Neuron (in vitro differentiated cells): ENCODE data around the gene PPIP5K2.

Experiments used
- H2AFZ ChIP-seq: one replicate; pipeline ENCODE4 v1.6.1; 2013; ENCODE audit warnings: low read depth, mild to moderate bottlenecking, inconsistent platforms, low read length, moderate library complexity
- H3K27me3 ChIP-seq: one replicate; pipeline ENCODE4 v1.6.1; 2013; ENCODE audit warnings: low read length; ENCODE audit not compliant: insufficient read depth
- H3K36me3 ChIP-seq: one replicate; pipeline ENCODE4 v1.6.1; 2013; ENCODE audit warnings: low read length; ENCODE audit not compliant: insufficient read depth
- H3K4me1 ChIP-seq: one replicate; pipeline ENCODE4 v1.6.1; 2013; ENCODE audit warnings: low read length; ENCODE audit not compliant: insufficient read depth
- H3K4me3 ChIP-seq: 2 replicates; pipeline ENCODE4 v1.5.1; 2013; ENCODE audit warnings: mild to moderate bottlenecking, low read length, moderate library complexity
- H3K9me3 ChIP-seq: one replicate; pipeline ENCODE4 v1.6.1; 2013; ENCODE audit warnings: low read length

Gene PPIP5K2

GRCh38 chr5:103244398-103244797, 124.3 kb downstream of the PPIP5K2 start:
- Histone ChIP-seq H3K9me3 (peaks cover 2% of the 10 kb centered on the region), H3K4me3 (no peak overlapping the region), H3K27me3 (no peaks in the 10 kb centered on the region), H3K4me1 (peaks cover 5% of the 10 kb centered on the region), H3K36me3 (no peaks in the 10 kb centered on the region), H2AFZ (peak overlapping the region; percentile 67)

GRCh38 chr5:103245761-103246160, 125.7 kb downstream of the PPIP5K2 start:
- Histone ChIP-seq H2AFZ (no peak overlapping the region), H3K9me3 (peaks cover 2% of the 10 kb centered on the region), H3K27me3 (no peaks in the 10 kb centered on the region)

GRCh38 chr5:103247118-103247517, 127.0 kb downstream of the PPIP5K2 start:
- Histone ChIP-seq H2AFZ (no peak overlapping the region), H3K27me3 (no peaks in the 10 kb centered on the region), H3K4me3 (no peak overlapping the region), H3K4me1 (peaks cover 5% of the 10 kb centered on the region), H3K9me3 (peaks cover 2% of the 10 kb centered on the region), H3K36me3 (no peaks in the 10 kb centered on the region)

More at GRCh38 chr5:103245761-103246160, 125.7 kb downstream of the PPIP5K2 start:
- Histone ChIP-seq H3K4me3 (no peak overlapping the region), H3K4me1 (peaks cover 5% of the 10 kb centered on the region), H3K36me3 (no peaks in the 10 kb centered on the region)

- Histone ChIP-seq H2AFZ (no peak overlapping the region), H3K9me3 (peaks cover 2% of the 10 kb centered on the region), H3K4me3 (no peak overlapping the region), H3K4me1 (no peaks in the 10 kb centered on the region), H3K36me3 (no peaks in the 10 kb centered on the region), H3K27me3 (no peaks in the 10 kb centered on the region)
Observed at GRCh38 chr5:103249068-103249467, 129.0 kb downstream of the PPIP5K2 start.

- Histone ChIP-seq H3K4me1 (peaks cover 7% of the 10 kb centered on the region), H3K9me3 (no peaks in the 10 kb centered on the region), H3K36me3 (no peaks in the 10 kb centered on the region), H3K27me3 (no peaks in the 10 kb centered on the region), H2AFZ (no peak overlapping the region), H3K4me3 (no peak overlapping the region)
Observed at GRCh38 chr5:103254921-103255320, 134.8 kb downstream of the PPIP5K2 start.

GRCh38 chr5:103255691-103256090, 135.6 kb downstream of the PPIP5K2 start:
- Histone ChIP-seq H3K27me3 (no peaks in the 10 kb centered on the region), H3K36me3 (no peaks in the 10 kb centered on the region), H3K9me3 (no peaks in the 10 kb centered on the region), H3K4me1 (peaks cover 8% of the 10 kb centered on the region), H3K4me3 (no peak overlapping the region), H2AFZ (no peak overlapping the region)

GRCh38 chr5:103256178-103256577, 136.1 kb downstream of the PPIP5K2 start:
- Histone ChIP-seq H3K4me1 (peaks cover 13% of the 10 kb centered on the region), H3K9me3 (no peaks in the 10 kb centered on the region), H3K36me3 (no peaks in the 10 kb centered on the region), H3K4me3 (no peak overlapping the region), H3K27me3 (no peaks in the 10 kb centered on the region), H2AFZ (no peak overlapping the region)

- Histone ChIP-seq H3K27me3 (no peaks in the 10 kb centered on the region), H3K4me3 (peak within 1 kb of the TSS; percentile 73), H3K9me3 (no peaks in the 10 kb centered on the region), H3K36me3 (no peaks in the 10 kb centered on the region), H2AFZ (peak within 1 kb of the TSS; percentile 74), H3K4me1 (peaks cover 30% of the 10 kb centered on the region)
Observed at GRCh38 chr5:103258368-103258956, 138.4 kb downstream of the PPIP5K2 start, which contains the start of gene MACIR. Gene MACIR (plus strand): TSS chr5:103258763. CDS start chr5:103275920, 17,157 bp downstream.

- Histone ChIP-seq H3K27me3 (no peaks in the 10 kb centered on the region), H3K36me3 (no peaks in the 10 kb centered on the region), H3K4me3 (peak overlapping the region; percentile 73), H3K9me3 (no peaks in the 10 kb centered on the region), H3K4me1 (peaks cover 30% of the 10 kb centered on the region), H2AFZ (peak overlapping the region; percentile 74)
Observed at GRCh38 chr5:103258957-103259704, 139.0 kb downstream of the PPIP5K2 start.

- no peak overlapping the region for H2AFZ ChIP-seq
- no peaks in the 10 kb centered on the region for H3K36me3 ChIP-seq
- H3K9me3 ChIP-seq: no peaks in the 10 kb centered on the region
- peaks cover 30% of the 10 kb centered on the region for H3K4me1 ChIP-seq
- H3K27me3 ChIP-seq: no peaks in the 10 kb centered on the region
- H3K4me3 ChIP-seq: peak overlapping the region; percentile 73
Observed at GRCh38 chr5:103259705-103260355, 139.7 kb downstream of the PPIP5K2 start.

GRCh38 chr5:103260951-103261350, 140.8 kb downstream of the PPIP5K2 start:
- Histone ChIP-seq H3K4me3 (peak overlapping the region; percentile 73), H3K36me3 (no peaks in the 10 kb centered on the region), H3K27me3 (no peaks in the 10 kb centered on the region), H3K9me3 (no peaks in the 10 kb centered on the region), H3K4me1 (peaks cover 30% of the 10 kb centered on the region), H2AFZ (no peak overlapping the region)
